Measurements from ENCODE around the gene LRRC1.

GRCh38 chr6:53860511-53860910 is 65.7 kb downstream of the LRRC1 start:
- TF ChIP-seq, protein P1, sequence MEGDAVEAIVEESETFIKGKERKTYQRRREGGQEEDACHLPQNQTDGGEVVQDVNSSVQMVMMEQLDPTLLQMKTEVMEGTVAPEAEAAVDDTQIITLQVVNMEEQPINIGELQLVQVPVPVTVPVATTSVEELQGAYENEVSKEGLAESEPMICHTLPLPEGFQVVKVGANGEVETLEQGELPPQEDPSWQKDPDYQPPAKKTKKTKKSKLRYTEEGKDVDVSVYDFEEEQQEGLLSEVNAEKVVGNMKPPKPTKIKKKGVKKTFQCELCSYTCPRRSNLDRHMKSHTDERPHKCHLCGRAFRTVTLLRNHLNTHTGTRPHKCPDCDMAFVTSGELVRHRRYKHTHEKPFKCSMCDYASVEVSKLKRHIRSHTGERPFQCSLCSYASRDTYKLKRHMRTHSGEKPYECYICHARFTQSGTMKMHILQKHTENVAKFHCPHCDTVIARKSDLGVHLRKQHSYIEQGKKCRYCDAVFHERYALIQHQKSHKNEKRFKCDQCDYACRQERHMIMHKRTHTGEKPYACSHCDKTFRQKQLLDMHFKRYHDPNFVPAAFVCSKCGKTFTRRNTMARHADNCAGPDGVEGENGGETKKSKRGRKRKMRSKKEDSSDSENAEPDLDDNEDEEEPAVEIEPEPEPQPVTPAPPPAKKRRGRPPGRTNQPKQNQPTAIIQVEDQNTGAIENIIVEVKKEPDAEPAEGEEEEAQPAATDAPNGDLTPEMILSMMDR (conservative IDR thresholded peaks at IDR 0.05; ENCODE audit: low read depth in 2 of 2), result no peak
- no peak for TF ChIP-seq POLR2AphosphoS5 (IDR thresholded peaks at IDR 0.05; ENCODE audit: low read depth)
- TF ChIP-seq EZH2 (IDR thresholded peaks at IDR 0.05; ENCODE audit: low read depth, unreplicated experiment), result no peak
- no peak for TF ChIP-seq EZH2phosphoT487 (IDR thresholded peaks at IDR 0.05; ENCODE audit: unreplicated experiment)
